ENCODE results near the gene IFT80. TPM values are rescaled to one million over a fixed set of nuclear protein-coding genes. Genes with fewer than 3 reads are reported as not detected.
A peak's percentile ranks its signal among the peaks of the same experiment; 100 is the strongest.

Gene IFT80
- total RNA-seq, 2 donors from 2014 or later: 13.8 to 14.1 TPM

DNA sequence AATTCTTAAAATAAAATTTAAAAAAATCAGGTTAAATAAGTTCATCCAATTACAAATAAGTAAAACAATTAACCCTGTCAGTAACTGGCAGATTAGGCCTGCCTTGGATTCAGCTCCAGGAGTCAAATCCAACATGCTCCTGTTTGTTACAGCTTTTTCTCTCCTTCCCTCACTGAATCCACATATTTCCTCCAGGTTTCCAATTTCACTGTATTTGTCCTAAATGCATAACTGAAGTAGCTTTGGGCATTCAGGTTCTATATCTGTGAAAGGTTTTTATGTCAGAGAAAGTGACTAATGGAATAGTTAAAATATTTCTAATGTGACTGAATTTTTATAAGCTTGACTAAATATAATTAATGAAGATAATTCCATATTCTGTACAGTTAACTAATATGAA lies 79.7 kb downstream of the IFT80 start:
- DNase-seq (ENCODE audit: low spot score): no peak
- Histone ChIP-seq H3K36me3 (peaks cover 8% of the 10 kb centered on the region), H3K4me1 (no peaks in the 10 kb centered on the region), H3K4me3 (no peak overlapping the region), H3K27me3 (no peaks in the 10 kb centered on the region), H3K9me3 (no peaks in the 10 kb centered on the region), H3K27ac (no peak overlapping the region)
- TF ChIP-seq, protein P1, sequence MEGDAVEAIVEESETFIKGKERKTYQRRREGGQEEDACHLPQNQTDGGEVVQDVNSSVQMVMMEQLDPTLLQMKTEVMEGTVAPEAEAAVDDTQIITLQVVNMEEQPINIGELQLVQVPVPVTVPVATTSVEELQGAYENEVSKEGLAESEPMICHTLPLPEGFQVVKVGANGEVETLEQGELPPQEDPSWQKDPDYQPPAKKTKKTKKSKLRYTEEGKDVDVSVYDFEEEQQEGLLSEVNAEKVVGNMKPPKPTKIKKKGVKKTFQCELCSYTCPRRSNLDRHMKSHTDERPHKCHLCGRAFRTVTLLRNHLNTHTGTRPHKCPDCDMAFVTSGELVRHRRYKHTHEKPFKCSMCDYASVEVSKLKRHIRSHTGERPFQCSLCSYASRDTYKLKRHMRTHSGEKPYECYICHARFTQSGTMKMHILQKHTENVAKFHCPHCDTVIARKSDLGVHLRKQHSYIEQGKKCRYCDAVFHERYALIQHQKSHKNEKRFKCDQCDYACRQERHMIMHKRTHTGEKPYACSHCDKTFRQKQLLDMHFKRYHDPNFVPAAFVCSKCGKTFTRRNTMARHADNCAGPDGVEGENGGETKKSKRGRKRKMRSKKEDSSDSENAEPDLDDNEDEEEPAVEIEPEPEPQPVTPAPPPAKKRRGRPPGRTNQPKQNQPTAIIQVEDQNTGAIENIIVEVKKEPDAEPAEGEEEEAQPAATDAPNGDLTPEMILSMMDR (IDR thresholded peaks at IDR 0.05): no peak

DNA sequence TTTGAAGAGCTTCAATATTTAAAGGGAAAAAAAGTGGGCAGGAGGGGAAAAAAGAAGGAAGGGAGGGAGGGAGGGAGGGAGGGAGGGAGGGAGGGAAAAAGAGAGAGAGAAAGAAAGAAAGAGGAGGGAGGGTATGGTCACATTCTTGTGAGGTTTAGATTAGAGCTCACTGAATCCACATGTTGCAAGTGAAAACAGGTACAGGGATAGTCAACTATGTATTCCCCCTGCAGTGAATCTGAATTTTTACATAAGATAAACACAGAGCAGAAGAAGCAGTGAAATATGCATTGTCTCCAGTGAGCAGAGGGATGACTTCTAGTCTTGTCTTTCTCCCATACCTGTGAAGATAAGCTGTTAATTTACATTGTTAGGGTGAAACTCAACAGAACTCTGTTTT lies 84.0 kb downstream of the IFT80 start:
- peaks cover 8% of the 10 kb centered on the region for H3K36me3 ChIP-seq
- no peak for DNase-seq (ENCODE audit: low spot score)
- H3K4me3 ChIP-seq: no peak overlapping the region
- H3K27me3 ChIP-seq: no peaks in the 10 kb centered on the region
- no peaks in the 10 kb centered on the region for H3K4me1 ChIP-seq
- H3K9me3 ChIP-seq: no peaks in the 10 kb centered on the region
- H3K27ac ChIP-seq: no peak overlapping the region
- TF ChIP-seq, protein P1 (IDR thresholded peaks at IDR 0.05): no peak

DNA sequence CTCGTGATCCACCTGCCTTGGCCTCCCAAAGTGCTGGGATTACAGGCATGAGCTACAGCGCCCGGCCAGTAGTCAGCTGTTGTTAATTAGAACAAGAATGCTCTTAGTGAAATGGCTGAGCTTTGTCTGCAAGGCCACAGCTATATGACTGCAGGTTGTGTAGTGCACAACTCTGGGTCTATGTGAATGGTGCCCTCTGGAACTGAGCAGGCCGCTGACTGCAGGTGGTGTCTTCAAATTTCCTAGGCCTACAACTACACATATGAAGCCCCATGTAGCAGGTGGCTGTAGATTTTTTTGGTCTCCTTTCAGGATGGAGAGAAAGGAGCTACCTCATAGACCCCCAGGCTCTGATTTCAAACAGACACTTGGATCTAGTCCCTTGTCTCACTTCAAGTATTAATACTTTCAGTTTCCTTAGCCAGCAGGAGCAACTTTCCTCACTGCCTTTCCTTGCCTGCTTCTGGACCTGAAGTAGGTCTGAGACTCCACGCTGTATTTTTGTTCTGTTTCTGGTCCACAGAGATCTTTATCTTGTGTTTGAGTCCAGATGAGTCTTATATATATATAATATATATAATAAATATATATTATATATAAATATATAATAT lies 86.9 kb downstream of the IFT80 start:
- H3K9me3 ChIP-seq: no peaks in the 10 kb centered on the region
- no peaks in the 10 kb centered on the region for H3K4me1 ChIP-seq
- H3K27ac ChIP-seq: no peak overlapping the region
- no peak overlapping the region for H3K4me3 ChIP-seq
- TF ChIP-seq, protein P1 (IDR thresholded peaks at IDR 0.05): no peak
- H3K27me3 ChIP-seq: no peaks in the 10 kb centered on the region
- no peaks in the 10 kb centered on the region for H3K36me3 ChIP-seq
- DNase-seq (ENCODE audit: low spot score): no peak

DNA sequence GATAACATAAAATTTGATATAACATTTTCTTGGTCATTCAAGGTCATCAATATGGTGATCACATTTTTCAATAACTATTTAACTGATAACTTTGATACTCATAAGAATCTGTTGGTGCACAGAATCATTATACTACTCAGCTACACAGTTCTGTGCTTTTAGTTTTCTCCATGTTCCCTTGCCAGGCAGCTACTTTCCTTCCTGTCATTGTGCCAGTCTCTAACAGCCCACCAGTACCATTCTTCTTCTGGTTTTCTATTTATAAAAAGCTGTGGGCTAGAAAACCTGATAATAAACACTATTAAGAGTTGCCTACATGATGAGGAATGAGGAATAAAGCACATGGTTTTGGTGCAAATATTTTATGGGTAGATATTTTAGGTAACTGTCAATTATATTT lies 96.2 kb downstream of the IFT80 start:
- TF ChIP-seq, protein P1 (IDR thresholded peaks at IDR 0.05): no peak
- Histone ChIP-seq H3K36me3 (no peaks in the 10 kb centered on the region), H3K4me1 (no peaks in the 10 kb centered on the region), H3K9me3 (no peaks in the 10 kb centered on the region), H3K27ac (no peak overlapping the region), H3K27me3 (no peaks in the 10 kb centered on the region), H3K4me3 (no peak overlapping the region)
- no peak for DNase-seq (ENCODE audit: low spot score)

DNA sequence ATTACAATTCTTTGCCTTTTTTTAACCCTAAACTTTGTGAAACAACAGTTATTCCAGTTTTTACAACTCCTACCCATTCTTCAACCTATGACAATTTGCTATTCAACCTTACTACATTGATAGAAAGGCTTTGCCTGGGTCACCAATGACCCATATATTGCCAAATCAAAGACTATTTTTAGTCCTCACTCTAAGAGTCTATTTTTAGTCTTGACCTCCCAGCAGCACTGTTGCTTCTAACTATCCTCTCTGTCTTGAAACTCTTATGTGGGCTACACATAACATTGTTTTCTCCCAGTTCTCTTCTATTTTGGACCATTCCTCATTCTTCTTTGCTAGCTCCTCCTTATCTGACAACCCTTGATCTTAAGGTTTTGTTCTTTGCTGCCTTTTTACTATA lies 102.4 kb downstream of the IFT80 start:
- Histone ChIP-seq H3K9me3 (no peaks in the 10 kb centered on the region), H3K4me3 (no peak overlapping the region), H3K36me3 (no peaks in the 10 kb centered on the region), H3K4me1 (no peaks in the 10 kb centered on the region), H3K27me3 (no peaks in the 10 kb centered on the region), H3K27ac (peak overlapping the region in 1 of 2 donors; percentile 25)
- TF ChIP-seq, protein P1 (IDR thresholded peaks at IDR 0.05): no peak
- DNase-seq (ENCODE audit: low spot score): no peak

DNA sequence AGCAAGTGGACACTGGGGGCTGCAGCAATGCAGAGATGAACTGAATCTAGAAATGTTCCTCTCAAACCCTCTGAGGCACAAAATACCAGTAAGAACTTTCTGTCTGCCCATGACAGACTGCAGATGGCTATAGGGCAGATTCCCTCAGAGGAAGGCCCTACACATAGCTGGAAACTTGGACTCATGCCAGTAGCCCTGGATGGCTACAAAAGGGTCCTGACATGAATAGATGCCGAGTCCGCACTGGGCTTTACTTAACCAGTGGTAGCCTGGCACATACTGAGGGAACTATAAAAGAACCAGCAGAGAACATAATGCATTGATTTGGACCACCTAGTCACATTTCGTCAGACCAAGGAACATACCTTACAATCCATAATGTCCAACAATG lies 107.1 kb downstream of the IFT80 start:
- H3K36me3 ChIP-seq: no peaks in the 10 kb centered on the region
- no peak overlapping the region for H3K27ac ChIP-seq
- no peak for DNase-seq (ENCODE audit: low spot score)
- no peaks in the 10 kb centered on the region for H3K27me3 ChIP-seq
- no peaks in the 10 kb centered on the region for H3K9me3 ChIP-seq
- no peak overlapping the region for H3K4me3 ChIP-seq
- no peaks in the 10 kb centered on the region for H3K4me1 ChIP-seq
- TF ChIP-seq, protein P1 (IDR thresholded peaks at IDR 0.05): no peak
